K562 (cell line): ENCODE measurements around the gene HMBS. TPM values are rescaled to one million over a fixed set of nuclear protein-coding genes. Genes with fewer than 3 reads are reported as not detected.
A peak's percentile ranks its signal among the peaks of the same experiment; 100 is the strongest.

ENCODE experiments used
- CHD7 ChIP-seq: fragments of 200-600 bp; sonication (generic); IDR thresholded peaks from one replicate; pipeline ENCODE4 v1.6.1; 2012; ENCODE audit warnings: mild to moderate bottlenecking, low read depth, low read length, inconsistent platforms
- MGA ChIP-seq: fragments of 450-650 bp; IDR thresholded peaks from 2 replicates; pipeline ENCODE4 v1.6.1; 2016; ENCODE audit warnings: mild to moderate bottlenecking, moderate library complexity
- ZNF699 ChIP-seq: fragments of 250-450 bp; sonication (Bioruptor Pico); IDR thresholded peaks from 2 replicates; pipeline ENCODE4 v1.8.0; 2021; ENCODE audit warnings: mild to moderate bottlenecking, moderate library complexity; ENCODE audit not compliant: insufficient replicate concordance
- polyA plus RNA-seq, 8 experiments: library from polyadenylated mRNA; depleted of rRNA in 4 of 8; stranded (reverse) in 5 of 8; unstranded in 3 of 8; fragments of >200 nt; fragmentation: Nextera tagmentation in 2 of 8; fragmentation: Illumina TruSeq in 1 of 8; extraction: Ambion mirVana in 2 of 8; extraction: Trizol in 1 of 8; gene quantifications; 2 replicates each; pipeline versions ENCODE4 v1.2.1 to v1.2.3, GENCODE V29; 2011 to 2014; ENCODE audit warnings: inconsistent platforms in 1 of 8, missing spikeins in 1 of 8
- total RNA-seq, 7 experiments: library from RNA; depleted of rRNA in 6 of 7; stranded (reverse); fragments of >200 nt in 6 of 7; fragmentation: Illumina TruSeq in 2 of 7; extraction: Trizol in 2 of 7; gene quantifications; 2 replicates each; pipeline versions ENCODE4 v1.2.1 to v1.2.3, GENCODE V29; 2011 to 2021; ENCODE audit warnings: low replicate concordance in 1 of 7

HMBS gene
- total and polyA plus RNA-seq, 9 of the 15 experiments (the other 6 are each of a cell fraction or from before 2014, with no cell fraction given) = 56.9 to 385 (median 286) TPM

GRCh38 chr11:119067371-119068222, 17.1 kb upstream of the HMBS start, which contains the start of gene VPS11 (continued):
- no peak for TF ChIP-seq CHD7
- TF ChIP-seq ZNF699 (CRISPR knock-in tag) = no peak
- peak; percentile 76 for TF ChIP-seq MGA
